Osteocyte (in vitro differentiated cells): ENCODE data around the gene TUB. TPM values are rescaled to one million over a fixed set of nuclear protein-coding genes. Genes with fewer than 3 reads are reported as not detected.

Experiments
- DNase-seq: peaks from one replicate; pipeline ENCODE4 v3.0.0; 2021; ENCODE audit warnings: mixed read lengths; ENCODE audit not compliant: unreplicated experiment; ENCODE audit errors: extremely low spot score
- H3K27ac Mint-ChIP-seq: one replicate; pipeline ENCODE4 v1.8.0; 2021; ENCODE audit warnings: mild to moderate bottlenecking, mixed read lengths; ENCODE audit not compliant: unreplicated experiment
- H3K27me3 Mint-ChIP-seq: one replicate; pipeline ENCODE4 v1.8.0; 2021; ENCODE audit warnings: mixed read lengths; ENCODE audit not compliant: unreplicated experiment
- H3K36me3 Mint-ChIP-seq: one replicate; pipeline ENCODE4 v1.8.0; 2021; ENCODE audit warnings: mixed read lengths; ENCODE audit not compliant: unreplicated experiment
- H3K4me1 Mint-ChIP-seq: one replicate; pipeline ENCODE4 v1.8.0; 2021; ENCODE audit warnings: mixed read lengths; ENCODE audit not compliant: unreplicated experiment
- H3K4me3 Mint-ChIP-seq: one replicate; pipeline ENCODE4 v1.8.0; 2021; ENCODE audit warnings: mild to moderate bottlenecking, moderate library complexity, mixed read lengths; ENCODE audit not compliant: unreplicated experiment
- H3K9me3 Mint-ChIP-seq: one replicate; pipeline ENCODE4 v1.8.0; 2021; ENCODE audit warnings: mixed read lengths; ENCODE audit not compliant: unreplicated experiment
- CTCF ChIP-seq: fragments of 200-600 bp; sonication (generic); IDR thresholded peaks from 2 replicates; pipeline ENCODE4 v1.5.0; 2021; ENCODE audit warnings: antibody characterized with exemption, mild to moderate bottlenecking, moderate library complexity
- total RNA-seq: library from RNA; stranded (reverse); gene quantifications from 2 replicates; pipeline ENCODE4 v1.2.1, GENCODE V29; 2021

Gene TUB
- total RNA-seq, 1 donor from 2014 or later: 8.7 TPM

GRCh38 chr11:8045839-8046238 lies 35.2 kb upstream of the TUB start:
- no peak overlapping the region for H3K27ac Mint-ChIP-seq
- H3K36me3 Mint-ChIP-seq: no peaks in the 10 kb centered on the region
- no peak for TF ChIP-seq CTCF
- no peaks in the 10 kb centered on the region for H3K4me1 Mint-ChIP-seq
- H3K4me3 Mint-ChIP-seq: no peak overlapping the region
- H3K27me3 Mint-ChIP-seq: peaks cover 63% of the 10 kb centered on the region
- no peaks in the 10 kb centered on the region for H3K9me3 Mint-ChIP-seq
- no peak for DNase-seq

GRCh38 chr11:8047382-8047781 lies 33.6 kb upstream of the TUB start:
- no peak overlapping the region for H3K27ac Mint-ChIP-seq
- H3K9me3 Mint-ChIP-seq: no peaks in the 10 kb centered on the region
- no peaks in the 10 kb centered on the region for H3K36me3 Mint-ChIP-seq
- DNase-seq: peak; percentile 67
- H3K27me3 Mint-ChIP-seq: peaks cover 67% of the 10 kb centered on the region
- H3K4me1 Mint-ChIP-seq: no peaks in the 10 kb centered on the region
- no peak overlapping the region for H3K4me3 Mint-ChIP-seq
- TF ChIP-seq CTCF: no peak

- Mint-ChIP-seq H3K9me3 (no peaks in the 10 kb centered on the region), H3K27me3 (peaks cover 50% of the 10 kb centered on the region), H3K4me1 (no peaks in the 10 kb centered on the region), H3K27ac (no peak overlapping the region), H3K36me3 (no peaks in the 10 kb centered on the region), H3K4me3 (no peak overlapping the region)
- peak; percentile 62 for DNase-seq
- no peak for TF ChIP-seq CTCF
Measured at GRCh38 chr11:8049084-8049483, 31.9 kb upstream of the TUB start.

- Mint-ChIP-seq H3K36me3 (no peaks in the 10 kb centered on the region), H3K9me3 (no peaks in the 10 kb centered on the region), H3K4me1 (no peaks in the 10 kb centered on the region), H3K27me3 (peaks cover 17% of the 10 kb centered on the region), H3K4me3 (no peak overlapping the region), H3K27ac (no peak overlapping the region)
- TF ChIP-seq CTCF: peak; percentile 8
- DNase-seq: peak; percentile 75
Measured at GRCh38 chr11:8055091-8055835, 25.7 kb upstream of the TUB start.

GRCh38 chr11:8055836-8056526 lies 25.0 kb upstream of the TUB start:
- Mint-ChIP-seq H3K36me3 (no peaks in the 10 kb centered on the region), H3K9me3 (no peaks in the 10 kb centered on the region), H3K4me1 (no peaks in the 10 kb centered on the region), H3K27me3 (peaks cover 10% of the 10 kb centered on the region), H3K4me3 (no peak overlapping the region), H3K27ac (no peak overlapping the region)
- no peak for TF ChIP-seq CTCF
- DNase-seq: peak; percentile 78
